ENCODE data around the gene PILRB. TPM values are rescaled to one million over a fixed set of nuclear protein-coding genes. Genes with fewer than 3 reads are reported as not detected.
A peak's percentile ranks its signal among the peaks of the same experiment; 100 is the strongest.
"Not testable (repeated sequence)": the region's sequence is repeated elsewhere in the genome, so short reads cannot be mapped to it uniquely, and the experiment has no call there.

PILRB gene
- 100 to 1,000 TPM in 1 of 8 experiments, 10 to 100 TPM in 7; 10.6 to 107 (median 19.6) TPM for total RNA-seq

GRCh38 chr7:100358027-100358856 lies at the start of gene PILRB:
PILRB (plus strand) TSS chr7:100358117; CDS start chr7:100358303, 186 bp downstream.
- peak in 3 of 8 experiments; percentile 7 to 29 (median 14) for ATAC-seq (replicated peaks in 6 of 8)
- no peak within 1 kb of the TSS for H3K27ac ChIP-seq
- WGBS, 10 experiments = 60 to 93% (median 71%) methylated on average over 1 to 2 of the region's 11 CpGs; no CpG with 5 or more reads in 5 of the 10 experiments
- in situ Hi-C loops (cut with MboI; ENCODE audit: low pct_unique_long_range_greater_than_20kb in 2 of 9, low sequenced_read_pairs in 9 of 9, unreplicated experiment in 9 of 9) = no loop called here
- H3K4me1 ChIP-seq (replicated peaks in 1 of 2) = no peaks in the 10 kb centered on the region
- H3K4me3 ChIP-seq = no peak within 1 kb of the TSS

- H3K27ac ChIP-seq; H3K4me1 ChIP-seq (replicated peaks in 1 of 2); ATAC-seq (replicated peaks in 6 of 8); in situ Hi-C loops (cut with MboI; ENCODE audit: low pct_unique_long_range_greater_than_20kb in 2 of 9, low sequenced_read_pairs in 9 of 9, unreplicated experiment in 9 of 9); H3K4me3 ChIP-seq: not testable (repeated sequence)
- WGBS, 10 experiments = no CpG with 5 or more reads among the region's 5 CpGs
These were observed 39.6 kb upstream of the PILRB start for GRCh38 chr7:100318329-100318728.

GRCh38 chr7:100321648-100322047 lies 36.3 kb upstream of the PILRB start:
- in situ Hi-C loops (cut with MboI; ENCODE audit: low pct_unique_long_range_greater_than_20kb in 2 of 9, low sequenced_read_pairs in 9 of 9, unreplicated experiment in 9 of 9); H3K4me3 ChIP-seq; H3K4me1 ChIP-seq (replicated peaks in 1 of 2); ATAC-seq (replicated peaks in 6 of 8); H3K27ac ChIP-seq: not testable (repeated sequence)
- 86 to 100% (median 100%) methylated on average over 1 of the region's 1 CpG; no CpG with 5 or more reads in 1 of the 10 experiments for WGBS, 10 experiments

- ATAC-seq (replicated peaks in 6 of 8); H3K4me1 ChIP-seq (replicated peaks in 1 of 2); H3K4me3 ChIP-seq; in situ Hi-C loops (cut with MboI; ENCODE audit: low pct_unique_long_range_greater_than_20kb in 2 of 9, low sequenced_read_pairs in 9 of 9, unreplicated experiment in 9 of 9); H3K27ac ChIP-seq: not testable (repeated sequence)
- WGBS, 10 experiments = 90% methylated on average over 2 of the region's 13 CpGs; no CpG with 5 or more reads in 9 of the 10 experiments
These were observed 33.7 kb upstream of the PILRB start for GRCh38 chr7:100324194-100324593.

GRCh38 chr7:100325671-100326070 lies 32.2 kb upstream of the PILRB start:
- ATAC-seq (replicated peaks in 6 of 8); in situ Hi-C loops (cut with MboI; ENCODE audit: low pct_unique_long_range_greater_than_20kb in 2 of 9, low sequenced_read_pairs in 9 of 9, unreplicated experiment in 9 of 9); H3K27ac ChIP-seq; H3K4me3 ChIP-seq; H3K4me1 ChIP-seq (replicated peaks in 1 of 2): not testable (repeated sequence)
- WGBS, 10 experiments = 67 to 100% (median 96%) methylated on average over 1 to 6 of the region's 9 CpGs; no CpG with 5 or more reads in 4 of the 10 experiments

- ATAC-seq (replicated peaks in 6 of 8); H3K4me1 ChIP-seq (replicated peaks in 1 of 2); in situ Hi-C loops (cut with MboI; ENCODE audit: low pct_unique_long_range_greater_than_20kb in 2 of 9, low sequenced_read_pairs in 9 of 9, unreplicated experiment in 9 of 9); H3K27ac ChIP-seq; H3K4me3 ChIP-seq: not testable (repeated sequence)
- 100% methylated on average over 1 of the region's 11 CpGs; no CpG with 5 or more reads in 9 of the 10 experiments for WGBS, 10 experiments
These were observed 31.0 kb upstream of the PILRB start for GRCh38 chr7:100326914-100327313.

GRCh38 chr7:100335566-100336466 lies 22.1 kb upstream of the PILRB start:
- Histone ChIP-seq H3K27ac (peak overlapping the region; percentile 91 to 93), H3K4me3 (peak overlapping the region; percentile 79 to 98 (median 87))
- WGBS, 10 experiments = 0% methylated on average over 1 to 8 of the region's 85 CpGs; no CpG with 5 or more reads in 6 of the 10 experiments
- peak; percentile 95 to 97 (median 96) for ATAC-seq (replicated peaks in 6 of 8)
- in situ Hi-C loops (cut with MboI; ENCODE audit: low pct_unique_long_range_greater_than_20kb in 2 of 9, low sequenced_read_pairs in 9 of 9, unreplicated experiment in 9 of 9); H3K4me1 ChIP-seq (replicated peaks in 1 of 2): not testable (repeated sequence)

- ATAC-seq (replicated peaks in 6 of 8); in situ Hi-C loops (cut with MboI; ENCODE audit: low pct_unique_long_range_greater_than_20kb in 2 of 9, low sequenced_read_pairs in 9 of 9, unreplicated experiment in 9 of 9); H3K4me1 ChIP-seq (replicated peaks in 1 of 2); H3K27ac ChIP-seq; H3K4me3 ChIP-seq: not testable (repeated sequence)
- 68 to 100% (median 89%) methylated on average over 1 to 15 of the region's 15 CpGs for WGBS, 10 experiments
These were observed 19.7 kb upstream of the PILRB start for GRCh38 chr7:100338083-100338696.

- H3K4me3 ChIP-seq; H3K27ac ChIP-seq; in situ Hi-C loops (cut with MboI; ENCODE audit: low pct_unique_long_range_greater_than_20kb in 2 of 9, low sequenced_read_pairs in 9 of 9, unreplicated experiment in 9 of 9); ATAC-seq (replicated peaks in 6 of 8): not testable (repeated sequence)
- WGBS, 10 experiments = 20 to 100% methylated on average over 1 to 2 of the region's 6 CpGs; no CpG with 5 or more reads in 8 of the 10 experiments
- H3K4me1 ChIP-seq (replicated peaks in 1 of 2) = peaks cover 14 to 20% of the 10 kb centered on the region in 2 donors
These were observed 16.6 kb upstream of the PILRB start for GRCh38 chr7:100341286-100341685.

GRCh38 chr7:100342765-100343164 lies 15.2 kb upstream of the PILRB start:
- Histone ChIP-seq H3K27ac (no peak overlapping the region), H3K4me3 (no peak overlapping the region), H3K4me1 (replicated peaks in 1 of 2) (peaks cover 12 to 14% of the 10 kb centered on the region in 2 donors)
- in situ Hi-C loops (cut with MboI; ENCODE audit: low pct_unique_long_range_greater_than_20kb in 2 of 9, low sequenced_read_pairs in 9 of 9, unreplicated experiment in 9 of 9) = no loop called here
- 55 to 100% methylated on average over 2 to 5 of the region's 6 CpGs; no CpG with 5 or more reads in 8 of the 10 experiments for WGBS, 10 experiments
- no peak for ATAC-seq (replicated peaks in 6 of 8)

- peaks cover 12 to 14% of the 10 kb centered on the region in 2 donors for H3K4me1 ChIP-seq (replicated peaks in 1 of 2)
- H3K4me3 ChIP-seq; in situ Hi-C loops (cut with MboI; ENCODE audit: low pct_unique_long_range_greater_than_20kb in 2 of 9, low sequenced_read_pairs in 9 of 9, unreplicated experiment in 9 of 9): not testable (repeated sequence)
- 52 to 82% (median 79%) methylated on average over 2 of the region's 4 CpGs; no CpG with 5 or more reads in 7 of the 10 experiments for WGBS, 10 experiments
- peak; percentile 6 to 50 (median 15) for ATAC-seq (replicated peaks in 6 of 8)
- H3K27ac ChIP-seq = peak overlapping the region in 1 of 2 donors; percentile 75
These were observed 13.8 kb upstream of the PILRB start for GRCh38 chr7:100344124-100344559.

- peaks cover 12 to 14% of the 10 kb centered on the region in 2 donors for H3K4me1 ChIP-seq (replicated peaks in 1 of 2)
- H3K4me3 ChIP-seq; in situ Hi-C loops (cut with MboI; ENCODE audit: low pct_unique_long_range_greater_than_20kb in 2 of 9, low sequenced_read_pairs in 9 of 9, unreplicated experiment in 9 of 9): not testable (repeated sequence)
- peak; percentile 94 to 99 (median 96) for ATAC-seq (replicated peaks in 6 of 8)
- 20 to 93% (median 50%) methylated on average over 1 to 6 of the region's 13 CpGs; no CpG with 5 or more reads in 6 of the 10 experiments for WGBS, 10 experiments
- H3K27ac ChIP-seq = peak overlapping the region; percentile 63 to 86
These were observed 13.2 kb upstream of the PILRB start for GRCh38 chr7:100344560-100345287.
